ENCODE measurements around the gene LBHD2.

LBHD2 gene

GRCh38 chr14:103091883-103092222 is 7.8 kb downstream of the LBHD2 start:
- peak overlapping the region; percentile 47 to 59 for H3K4me3 ChIP-seq (ENCODE audit: insufficient read depth in 1 of 2, low read depth in 1 of 2, low read length in 2 of 2)
- peak overlapping the region; percentile 28 to 37 for H3K18ac ChIP-seq (ENCODE audit: low read depth in 1 of 2, low read length in 2 of 2)
- DNase-seq, result no peak
- no peak overlapping the region for H4K91ac ChIP-seq (ENCODE audit: low read length)
- no peaks in the 10 kb centered on the region for H3K36me3 ChIP-seq (ENCODE audit: control insufficient read depth in 1 of 2, insufficient read depth in 2 of 2, low read depth in 1 of 2, low read length in 2 of 2)
- no peak overlapping the region for H2BK120ac ChIP-seq (ENCODE audit: low read depth, low read length)
- H2BK15ac ChIP-seq (ENCODE audit: low read depth, poor library complexity, severe bottlenecking), result no peak overlapping the region
- H3K14ac ChIP-seq (ENCODE audit: low read length in 2 of 2), result no peak overlapping the region
- H3K27me3 ChIP-seq (ENCODE audit: control insufficient read depth in 1 of 2, insufficient read depth in 1 of 2, low read length in 2 of 2), result peaks cover 9 to 18% of the 10 kb centered on the region in 2 experiments
- H2BK5ac ChIP-seq (ENCODE audit: low read depth, low read length, poor library complexity, severe bottlenecking), result no peak overlapping the region
- H3K4me2 ChIP-seq (ENCODE audit: low read length, poor library complexity, severe bottlenecking), result peak overlapping the region; percentile 65
- peak overlapping the region; percentile 73 for H3K9ac ChIP-seq (ENCODE audit: low read length)
- no peak overlapping the region for H2AFZ ChIP-seq (ENCODE audit: low read depth, low read length)
- peak overlapping the region; percentile 59 for H4K8ac ChIP-seq (ENCODE audit: low read length)
- peaks cover 15% of the 10 kb centered on the region for H3K4me1 ChIP-seq (ENCODE audit: control insufficient read depth, insufficient read depth, low read depth, low read length)
- H2BK12ac ChIP-seq (ENCODE audit: low read length in 2 of 2), result no peak overlapping the region
- WGBS, result 66% methylated on average over 9 of the region's 9 CpGs
- H3K23ac ChIP-seq (ENCODE audit: low read length in 2 of 2), result no peak overlapping the region
- H3K9me3 ChIP-seq (ENCODE audit: control insufficient read depth, low read length), result no peaks in the 10 kb centered on the region
- no peak overlapping the region for H3K4ac ChIP-seq (ENCODE audit: low read depth in 1 of 2, low read length in 2 of 2)
- H2AK5ac ChIP-seq (ENCODE audit: low read length, severe bottlenecking), result no peak overlapping the region
- no peak overlapping the region for H3K27ac ChIP-seq (ENCODE audit: low read length, poor library complexity, severe bottlenecking)
- no peaks in the 10 kb centered on the region for H3K79me1 ChIP-seq (replicated peaks; ENCODE audit: low read length, poor library complexity, severe bottlenecking)

GRCh38 chr14:103093856-103094405 is 9.9 kb downstream of the LBHD2 start:
- Histone ChIP-seq H2BK120ac (ENCODE audit: low read depth, low read length) (no peak overlapping the region), H3K23ac (ENCODE audit: low read length in 2 of 2) (no peak overlapping the region), H4K8ac (ENCODE audit: low read length) (no peak overlapping the region), H3K36me3 (ENCODE audit: control insufficient read depth in 1 of 2, insufficient read depth in 2 of 2, low read depth in 1 of 2, low read length in 2 of 2) (no peaks in the 10 kb centered on the region), H2AFZ (ENCODE audit: low read depth, low read length) (no peak overlapping the region), H3K4ac (ENCODE audit: low read depth in 1 of 2, low read length in 2 of 2) (peak overlapping the region in 1 of 2 experiments; percentile 13), H3K14ac (ENCODE audit: low read length in 2 of 2) (no peak overlapping the region), H3K18ac (ENCODE audit: low read depth in 1 of 2, low read length in 2 of 2) (peak overlapping the region in 1 of 2 experiments; percentile 16), H2BK15ac (ENCODE audit: low read depth, poor library complexity, severe bottlenecking) (peak overlapping the region; percentile 12), H3K4me2 (ENCODE audit: low read length, poor library complexity, severe bottlenecking) (no peak overlapping the region), H3K4me3 (ENCODE audit: insufficient read depth in 1 of 2, low read depth in 1 of 2, low read length in 2 of 2) (peak overlapping the region in 1 of 2 experiments; percentile 39), H4K91ac (ENCODE audit: low read length) (peak overlapping the region; percentile 65), H3K27me3 (ENCODE audit: control insufficient read depth in 1 of 2, insufficient read depth in 1 of 2, low read length in 2 of 2) (peaks cover 3 to 17% of the 10 kb centered on the region in 2 experiments), H2BK12ac (ENCODE audit: low read length in 2 of 2) (peak overlapping the region in 1 of 2 experiments; percentile 46), H3K9ac (ENCODE audit: low read length) (peak overlapping the region; percentile 59), H2AK5ac (ENCODE audit: low read length, severe bottlenecking) (no peak overlapping the region), H3K4me1 (ENCODE audit: control insufficient read depth, insufficient read depth, low read depth, low read length) (peaks cover 15% of the 10 kb centered on the region), H3K9me3 (ENCODE audit: control insufficient read depth, low read length) (no peaks in the 10 kb centered on the region), H2BK5ac (ENCODE audit: low read depth, low read length, poor library complexity, severe bottlenecking) (no peak overlapping the region), H3K79me1 (replicated peaks; ENCODE audit: low read length, poor library complexity, severe bottlenecking) (no peaks in the 10 kb centered on the region), H3K27ac (ENCODE audit: low read length, poor library complexity, severe bottlenecking) (no peak overlapping the region)
- DNase-seq, result no peak
- WGBS, result 66% methylated on average over 13 of the region's 13 CpGs

GRCh38 chr14:103094406-103095209 is 10.6 kb downstream of the LBHD2 start, which contains the start of gene EXOC3L4:
Gene EXOC3L4 (plus strand): TSS chr14:103094725. CDS start chr14:103100220, 5,495 bp downstream.
- H3K9ac ChIP-seq (ENCODE audit: low read length), result peak within 1 kb of the TSS; percentile 59
- H3K79me1 ChIP-seq (replicated peaks; ENCODE audit: low read length, poor library complexity, severe bottlenecking), result no peaks in the 10 kb centered on the region
- no peak within 1 kb of the TSS for H3K23ac ChIP-seq (ENCODE audit: low read length in 2 of 2)
- peaks cover 3 to 17% of the 10 kb centered on the region in 2 experiments for H3K27me3 ChIP-seq (ENCODE audit: control insufficient read depth in 1 of 2, insufficient read depth in 1 of 2, low read length in 2 of 2)
- H3K4me1 ChIP-seq (ENCODE audit: control insufficient read depth, insufficient read depth, low read depth, low read length), result peaks cover 18% of the 10 kb centered on the region
- H2AK5ac ChIP-seq (ENCODE audit: low read length, severe bottlenecking), result no peak within 1 kb of the TSS
- no peak within 1 kb of the TSS for H2BK5ac ChIP-seq (ENCODE audit: low read depth, low read length, poor library complexity, severe bottlenecking)
- 83% methylated on average over 23 of the region's 23 CpGs for WGBS
- peak within 1 kb of the TSS; percentile 12 for H2BK15ac ChIP-seq (ENCODE audit: low read depth, poor library complexity, severe bottlenecking)
- peak within 1 kb of the TSS in 1 of 2 experiments; percentile 16 for H3K18ac ChIP-seq (ENCODE audit: low read depth in 1 of 2, low read length in 2 of 2)
- H3K9me3 ChIP-seq (ENCODE audit: control insufficient read depth, low read length), result no peaks in the 10 kb centered on the region
- peak within 1 kb of the TSS; percentile 65 for H4K91ac ChIP-seq (ENCODE audit: low read length)
- H2AFZ ChIP-seq (ENCODE audit: low read depth, low read length), result no peak within 1 kb of the TSS
- peak; percentile 39 for DNase-seq
- H2BK12ac ChIP-seq (ENCODE audit: low read length in 2 of 2), result peak within 1 kb of the TSS in 1 of 2 experiments; percentile 46
- H3K36me3 ChIP-seq (ENCODE audit: control insufficient read depth in 1 of 2, insufficient read depth in 2 of 2, low read depth in 1 of 2, low read length in 2 of 2), result no peaks in the 10 kb centered on the region
- H2BK120ac ChIP-seq (ENCODE audit: low read depth, low read length), result no peak within 1 kb of the TSS
- H3K4ac ChIP-seq (ENCODE audit: low read depth in 1 of 2, low read length in 2 of 2), result peak within 1 kb of the TSS in 1 of 2 experiments; percentile 13
- no peak within 1 kb of the TSS for H3K27ac ChIP-seq (ENCODE audit: low read length, poor library complexity, severe bottlenecking)
- peak within 1 kb of the TSS in 1 of 2 experiments; percentile 39 for H3K4me3 ChIP-seq (ENCODE audit: insufficient read depth in 1 of 2, low read depth in 1 of 2, low read length in 2 of 2)
- peak within 1 kb of the TSS; percentile 71 for H4K8ac ChIP-seq (ENCODE audit: low read length)
- no peak within 1 kb of the TSS for H3K4me2 ChIP-seq (ENCODE audit: low read length, poor library complexity, severe bottlenecking)
- H3K14ac ChIP-seq (ENCODE audit: low read length in 2 of 2), result peak within 1 kb of the TSS in 1 of 2 experiments; percentile 12

- H3K18ac ChIP-seq (ENCODE audit: low read depth in 1 of 2, low read length in 2 of 2), result no peak overlapping the region
- H4K8ac ChIP-seq (ENCODE audit: low read length), result no peak overlapping the region
- no peaks in the 10 kb centered on the region for H3K9me3 ChIP-seq (ENCODE audit: control insufficient read depth, low read length)
Observed at GRCh38 chr14:103095210-103095778, 11.3 kb downstream of the LBHD2 start.

More at GRCh38 chr14:103095210-103095778, 11.3 kb downstream of the LBHD2 start:
- H2BK12ac ChIP-seq (ENCODE audit: low read length in 2 of 2), result no peak overlapping the region
- H2AFZ ChIP-seq (ENCODE audit: low read depth, low read length), result no peak overlapping the region
- no peak overlapping the region for H3K14ac ChIP-seq (ENCODE audit: low read length in 2 of 2)
- DNase-seq, result no peak
- no peak overlapping the region for H2BK120ac ChIP-seq (ENCODE audit: low read depth, low read length)
- H3K4me3 ChIP-seq (ENCODE audit: insufficient read depth in 1 of 2, low read depth in 1 of 2, low read length in 2 of 2), result no peak overlapping the region
- H3K27me3 ChIP-seq (ENCODE audit: control insufficient read depth in 1 of 2, insufficient read depth in 1 of 2, low read length in 2 of 2), result peaks cover 3 to 17% of the 10 kb centered on the region in 2 experiments
- 89% methylated on average over 9 of the region's 11 CpGs for WGBS
- H3K23ac ChIP-seq (ENCODE audit: low read length in 2 of 2), result no peak overlapping the region
- no peak overlapping the region for H3K4ac ChIP-seq (ENCODE audit: low read depth in 1 of 2, low read length in 2 of 2)
- H3K9ac ChIP-seq (ENCODE audit: low read length), result no peak overlapping the region
- H3K4me1 ChIP-seq (ENCODE audit: control insufficient read depth, insufficient read depth, low read depth, low read length), result peaks cover 18% of the 10 kb centered on the region
- no peak overlapping the region for H3K27ac ChIP-seq (ENCODE audit: low read length, poor library complexity, severe bottlenecking)
- H2BK5ac ChIP-seq (ENCODE audit: low read depth, low read length, poor library complexity, severe bottlenecking), result no peak overlapping the region
- no peak overlapping the region for H4K91ac ChIP-seq (ENCODE audit: low read length)
- H2AK5ac ChIP-seq (ENCODE audit: low read length, severe bottlenecking), result no peak overlapping the region
- no peak overlapping the region for H2BK15ac ChIP-seq (ENCODE audit: low read depth, poor library complexity, severe bottlenecking)
- no peaks in the 10 kb centered on the region for H3K36me3 ChIP-seq (ENCODE audit: control insufficient read depth in 1 of 2, insufficient read depth in 2 of 2, low read depth in 1 of 2, low read length in 2 of 2)
- no peaks in the 10 kb centered on the region for H3K79me1 ChIP-seq (replicated peaks; ENCODE audit: low read length, poor library complexity, severe bottlenecking)
- H3K4me2 ChIP-seq (ENCODE audit: low read length, poor library complexity, severe bottlenecking), result no peak overlapping the region

All from mesenchymal stem cell (in vitro differentiated cells and primary cell).